NCI-H146 (cell line): ENCODE results near the gene SLTM.
"Not testable (repeated sequence)": the region's sequence is repeated elsewhere in the genome, so short reads cannot be mapped to it uniquely, and the experiment has no call there.

ENCODE experiments used
- DNase-seq: peaks from one replicate; lab custom pipeline; 2025; lab: John Stamatoyannopoulos, UW

The SLTM gene

GRCh38 chr15:58876306-58877106 is 57.0 kb downstream of the SLTM start:
- no peak for DNase-seq

GRCh38 chr15:58875343-58875742 is 58.1 kb downstream of the SLTM start:
- DNase-seq = no peak

- no peak for DNase-seq
Observed at GRCh38 chr15:58873267-58873666, 60.2 kb downstream of the SLTM start.

GRCh38 chr15:58870451-58870850 is 63.0 kb downstream of the SLTM start:
- DNase-seq = no peak

GRCh38 chr15:58867926-58868325 is 65.6 kb downstream of the SLTM start:
- DNase-seq = no peak

GRCh38 chr15:58865425-58865880 is 68.0 kb downstream of the SLTM start:
- DNase-seq = no peak

- no peak for DNase-seq
Observed at GRCh38 chr15:58864602-58865424, 68.7 kb downstream of the SLTM start.

- DNase-seq = no peak
Observed at GRCh38 chr15:58862326-58862725, 71.2 kb downstream of the SLTM start.

- not testable (repeated sequence) for DNase-seq
Observed at GRCh38 chr15:58856621-58857020, 76.9 kb downstream of the SLTM start.

- DNase-seq = no peak
Observed at GRCh38 chr15:58856086-58856485, 77.4 kb downstream of the SLTM start.

- DNase-seq = peak; percentile 48
Observed at GRCh38 chr15:58854593-58854992, 78.9 kb downstream of the SLTM start.

- DNase-seq = no peak
Observed at GRCh38 chr15:58852347-58852746, 81.1 kb downstream of the SLTM start.

- not testable (repeated sequence) for DNase-seq
Observed at GRCh38 chr15:58851205-58851604, 82.3 kb downstream of the SLTM start.

GRCh38 chr15:58842713-58843396 is 90.6 kb downstream of the SLTM start:
- no peak for DNase-seq

GRCh38 chr15:58840048-58840447 is 93.4 kb downstream of the SLTM start:
- DNase-seq = no peak

GRCh38 chr15:58839485-58839884 is 94.0 kb downstream of the SLTM start:
- no peak for DNase-seq

GRCh38 chr15:58833681-58834426 is 99.6 kb downstream of the SLTM start:
- not testable (repeated sequence) for DNase-seq

GRCh38 chr15:58830556-58830955 is 102.9 kb downstream of the SLTM start:
- DNase-seq = no peak
